Panc1 (cell line): ENCODE measurements around the gene ANKRD42. TPM values are rescaled to one million over a fixed set of nuclear protein-coding genes. Genes with fewer than 3 reads are reported as not detected.

Experiments used
- ATAC-seq: fragments of 200-7000 bp; cut with Tn5 transposase; 2 replicates; pipeline ENCODE4 v1.9.1; 2020; ENCODE audit warnings: mild to moderate bottlenecking, moderate library complexity
- BruUV-seq: library from RNA; stranded (reverse); fragments of 400-500 nt; replicated peaks from 2 replicates; lab custom pipeline; 2021; lab: Mats Ljungman, UMichigan
- CTCF ChIA-PET: fragments of 300-600 bp; sonication (Branson Sonifier 250); formaldehyde crosslinking; loops from one replicate; lab custom pipeline; 2022; ENCODE audit warnings: antibody characterized with exemption; lab: Charles Lee
- POLR2A ChIA-PET: fragments of 300-600 bp; sonication (Branson Sonifier 250); formaldehyde crosslinking; loops from one replicate; lab custom pipeline; 2022; ENCODE audit warnings: antibody characterized with exemption; lab: Charles Lee
- DNase-seq: peaks from one replicate; pipeline ENCODE4 v3.0.0-alpha.2; 2010; ENCODE audit warnings: low read depth, low spot score
- H3K27ac ChIP-seq: 2 replicates; pipeline ENCODE4 v1.5.1; 2011; ENCODE audit warnings: mild to moderate bottlenecking, low read length, inconsistent platforms
- H3K27me3 ChIP-seq: fragments of 200-500 bp; sonication (Bioruptor generic); 2 replicates; pipeline ENCODE4 v1.6.0; 2014; ENCODE audit warnings: low read length, inconsistent platforms; ENCODE audit not compliant: control insufficient read depth, insufficient read depth
- H3K36me3 ChIP-seq: fragments of 200-500 bp; sonication (Bioruptor generic); 2 replicates; pipeline ENCODE4 v1.5.1; 2014; ENCODE audit warnings: inconsistent platforms, mild to moderate bottlenecking, low read length, moderate library complexity; ENCODE audit not compliant: control insufficient read depth, insufficient read depth
- H3K4me1 ChIP-seq: 2 replicates; pipeline ENCODE4 v1.5.1; 2011; ENCODE audit warnings: inconsistent platforms, mild to moderate bottlenecking, low read length, moderate library complexity; ENCODE audit not compliant: control insufficient read depth, insufficient read depth
- H3K4me3 ChIP-seq, 2 experiments: 2 replicates each; pipeline ENCODE4 v1.5.1; 2011 to 2012; ENCODE audit warnings: low read depth in 2 of 2, low read length in 2 of 2, mild to moderate bottlenecking in 2 of 2, inconsistent platforms in 1 of 2, moderate library complexity in 1 of 2
- H3K9me3 ChIP-seq: fragments of 200-500 bp; sonication (Bioruptor generic); 2 replicates; pipeline ENCODE4 v1.5.1; 2014; ENCODE audit warnings: low read depth, mild to moderate bottlenecking, inconsistent platforms, low read length, moderate library complexity; ENCODE audit not compliant: control insufficient read depth, insufficient read depth
- CTCF ChIP-seq: fragments of 450-650 bp; IDR thresholded peaks from 2 replicates; pipeline ENCODE4 v1.5.1; 2017; ENCODE audit warnings: mild to moderate bottlenecking
- POLR2AphosphoS5 ChIP-seq: IDR thresholded peaks from 2 replicates; pipeline ENCODE4 v1.6.1; 2012; ENCODE audit warnings: mild to moderate bottlenecking, low read depth, low read length, moderate library complexity
- REST ChIP-seq, 2 experiments: IDR thresholded peaks; 2 replicates each; pipeline ENCODE4 v1.6.1; 2011 to 2012; ENCODE audit warnings: low read depth in 2 of 2, control low read depth in 1 of 2, low read length in 1 of 2, mild to moderate bottlenecking in 1 of 2, moderate library complexity in 1 of 2; ENCODE audit not compliant: insufficient read depth in 1 of 2
- SIN3A ChIP-seq: IDR thresholded peaks from 2 replicates; pipeline ENCODE4 v1.6.1; 2012; ENCODE audit warnings: low read depth, mild to moderate bottlenecking, low read length, moderate library complexity, borderline replicate concordance; ENCODE audit not compliant: insufficient read depth
- TCF7L2 ChIP-seq: IDR thresholded peaks from 2 replicates; pipeline ENCODE4 v1.6.1; 2011; ENCODE audit warnings: mild to moderate bottlenecking, low read depth, low read length, inconsistent platforms
- in situ Hi-C: cut with HindIII; loops from 2 replicates; pipeline ENCODE4 v1.10.0; 2016; ENCODE audit warnings: low sequenced_read_pairs, low pct_unique_long_range_greater_than_20kb
- intact Hi-C: fragments of 100-400 bp; cut with micrococcal nuclease; formaldehyde crosslinking; loops from one replicate; pipeline ENCODE4 v1.10.0; 2022; ENCODE audit not compliant: unreplicated experiment
- total RNA-seq: library from RNA; stranded (reverse); gene quantifications from one replicate; pipeline ENCODE4 v1.2.1, GENCODE V29; 2021; ENCODE audit not compliant: unreplicated experiment

ANKRD42 gene
- total RNA-seq, 1 experiment from 2014 or later: 14.8 TPM

- BruUV-seq: no TSS peak
- Histone ChIP-seq H3K4me3 (peak overlapping the region; percentile 88), H3K27me3 (no peaks in the 10 kb centered on the region), H3K4me1 (peaks cover 23% of the 10 kb centered on the region), H3K27ac (peak overlapping the region; percentile 97), H3K9me3 (no peaks in the 10 kb centered on the region), H3K36me3 (peaks cover 24% of the 10 kb centered on the region)
- ATAC-seq (no peak), DNase-seq (no peak)
- ChIA-PET CTCF (no interaction called here), POLR2A (no interaction called here)
- TF ChIP-seq REST (IDR thresholded peaks at IDR 0.05; ENCODE audit: insufficient read depth in 1 of 2, low read depth in 2 of 2, low read length in 1 of 2) (no peak), TCF7L2 (no peak), POLR2AphosphoS5 (no peak), CTCF (no peak), SIN3A (no peak)
- intact Hi-C loops (no loop called here), in situ Hi-C loops (no loop called here)
Measured at GRCh38 chr11:83192606-83193245, 786 bp upstream of the ANKRD42 start.

GRCh38 chr11:83194281-83195142, 1.0 kb downstream of the ANKRD42 start:
- POLR2A ChIA-PET: interaction anchor here (0.7 kb wide), 1 partner anchor 294 kb away, joined by 3 read pairs; the partner anchor contains the start of gene PRCP

More at GRCh38 chr11:83194281-83195142, 1.0 kb downstream of the ANKRD42 start:
- in situ Hi-C loops (no loop called here), intact Hi-C loops (no loop called here)
- Histone ChIP-seq H3K4me1 (peaks cover 23% of the 10 kb centered on the region), H3K27ac (peak overlapping the region; percentile 97), H3K9me3 (no peaks in the 10 kb centered on the region), H3K4me3 (peak overlapping the region; percentile 88), H3K36me3 (peaks cover 19% of the 10 kb centered on the region), H3K27me3 (no peaks in the 10 kb centered on the region)
- CTCF ChIA-PET: no interaction called here
- ATAC-seq (peak; percentile 75), DNase-seq (no peak)
- TF ChIP-seq TCF7L2: no peak
- no peak; the same call in 1 of the 2 replicates for TF ChIP-seq SIN3A
- no peak for TF ChIP-seq POLR2AphosphoS5
- no peak for TF ChIP-seq REST (IDR thresholded peaks at IDR 0.05; ENCODE audit: insufficient read depth in 1 of 2, low read depth in 2 of 2, low read length in 1 of 2)
- TF ChIP-seq CTCF: no peak
- no TSS peak for BruUV-seq
